Measurements from ENCODE around the gene MYBPHL.

- TF ChIP-seq EZH2phosphoT487 (IDR thresholded peaks at IDR 0.05; ENCODE audit: borderline replicate concordance, low read length) (no peak), CTCF (conservative IDR thresholded peaks at IDR 0.05; ENCODE audit: low read depth, low read length) (no peak)
Measured at GRCh38 chr1:109279615-109280278, 27.1 kb downstream of the MYBPHL start.

All from PC-3 (cell line).